ELF-1 (cell line): ENCODE data around the gene RSPH9.
A peak's percentile ranks its signal among the peaks of the same experiment; 100 is the strongest.
"Not testable (repeated sequence)": the region's sequence is repeated elsewhere in the genome, so short reads cannot be mapped to it uniquely, and the experiment has no call there.

Source experiments
- DNase-seq: peaks from one replicate; pipeline ENCODE4 v3.0.0-alpha.2; 2016; ENCODE audit warnings: low read depth, low spot score

RSPH9 gene

DNA sequence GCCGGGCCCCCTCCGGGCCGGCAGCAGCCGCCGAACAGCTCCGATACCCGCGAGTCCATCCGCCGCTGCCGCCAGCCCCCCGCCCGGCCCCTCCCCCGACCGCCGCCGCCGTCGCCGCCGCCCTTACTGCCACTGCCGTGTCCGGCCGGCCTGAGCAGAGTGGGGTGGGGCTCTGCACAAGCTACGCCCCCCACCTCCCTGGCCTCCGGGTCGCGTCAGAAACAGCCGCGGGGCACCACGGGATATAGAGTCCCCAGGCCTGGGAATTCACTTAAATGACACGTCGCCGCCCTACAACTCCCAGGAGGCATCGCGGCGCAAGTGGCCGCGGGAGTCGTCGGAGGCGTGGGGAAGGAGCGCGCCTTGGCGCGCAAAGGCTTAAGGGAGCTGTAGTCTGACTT is 15.7 kb upstream of the RSPH9 start, which contains the start of gene GTPBP2:
Gene GTPBP2 (minus strand): TSS at position 161 of the 401 bp plus-strand sequence. CDS start 102 bp downstream, at position 59.
- peak; percentile 100 for DNase-seq

DNA sequence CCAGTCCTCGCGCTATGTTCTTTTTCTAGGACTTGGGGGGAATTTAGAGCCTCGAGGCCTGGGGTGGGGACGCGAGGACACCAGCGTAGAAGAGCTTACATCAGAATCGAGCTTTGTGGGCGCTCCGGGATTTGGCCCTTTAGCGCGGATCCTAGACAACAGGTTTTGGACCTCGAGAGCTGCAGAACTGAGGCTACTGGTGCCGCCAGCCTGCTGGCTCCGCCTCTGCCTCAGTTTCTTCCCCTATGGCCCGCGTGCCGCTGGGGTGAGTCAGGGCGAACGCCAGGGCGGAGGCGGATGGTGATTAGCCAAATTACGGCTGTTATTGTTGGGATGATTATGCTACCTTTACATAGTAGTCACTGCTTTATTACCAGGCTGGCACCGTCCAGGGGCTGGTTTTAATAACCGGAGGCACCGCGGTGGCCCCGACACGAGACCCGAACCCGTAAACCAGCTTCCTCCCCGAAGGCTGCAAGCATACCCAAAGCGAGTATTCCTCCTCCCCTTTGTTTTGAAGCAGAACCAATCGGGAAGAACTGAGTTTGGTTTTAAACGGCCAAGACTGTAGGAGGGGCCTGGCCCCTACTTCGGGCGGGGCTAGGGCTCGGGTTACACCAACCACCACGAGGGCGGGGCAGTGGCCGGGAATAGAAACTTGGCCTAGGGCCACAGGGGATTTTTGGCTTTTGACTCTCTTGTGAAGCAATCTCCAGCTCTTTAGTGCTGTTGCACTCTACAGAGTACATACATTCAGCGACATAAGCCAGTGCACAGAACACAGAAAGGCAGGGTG is 15.1 kb upstream of the RSPH9 start:
- DNase-seq = peak; percentile 99

DNA sequence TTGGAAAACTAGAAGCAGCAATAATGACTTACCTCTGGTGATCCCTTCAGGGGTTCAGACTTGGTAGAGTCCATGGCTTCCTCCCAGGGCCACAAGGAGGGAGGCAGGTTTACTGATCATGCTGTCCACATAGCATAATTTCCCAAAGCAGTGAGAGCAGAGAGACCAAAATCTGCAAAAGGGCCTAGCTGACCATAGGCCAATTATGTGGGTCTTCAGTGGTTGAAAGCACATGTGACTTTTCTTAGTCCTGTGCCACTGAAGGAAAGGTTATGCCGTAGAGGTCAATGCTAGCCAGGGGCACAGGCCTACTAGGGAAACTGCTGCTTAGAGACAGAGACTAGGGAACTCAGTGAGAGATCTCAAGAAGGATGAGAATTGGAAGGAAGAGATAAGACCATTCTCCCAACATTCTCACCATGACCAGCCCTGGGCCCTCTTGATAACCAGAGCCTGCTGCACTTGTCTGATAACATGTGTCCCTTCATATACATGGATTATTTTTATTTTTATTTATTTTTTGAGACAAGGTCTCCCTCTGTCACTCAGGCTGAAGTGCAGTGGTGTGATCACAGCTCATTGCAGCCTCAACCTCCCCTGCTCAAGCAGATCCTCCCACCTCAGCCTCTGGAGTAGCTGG is 13.7 kb upstream of the RSPH9 start:
- no peak for DNase-seq

DNA sequence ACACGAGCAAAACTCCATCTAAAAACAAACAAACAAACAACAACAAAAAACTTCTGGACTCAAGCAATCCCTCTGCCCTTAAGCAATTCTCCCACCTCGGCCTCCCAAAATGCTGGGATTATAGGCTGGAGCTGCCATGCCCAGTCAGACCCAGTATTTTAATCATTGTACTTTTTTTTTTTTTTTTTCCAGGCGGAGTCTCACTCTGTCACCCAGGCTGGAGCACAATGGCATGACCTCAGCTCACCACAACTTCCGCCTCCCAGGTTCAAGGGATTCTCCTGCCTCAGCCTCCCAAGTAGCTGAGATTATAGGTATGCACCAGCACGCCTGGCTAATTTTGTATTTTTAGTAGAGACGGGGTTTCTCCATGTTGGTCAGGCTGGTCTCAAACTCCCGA is 11.8 kb upstream of the RSPH9 start:
- DNase-seq = not testable (repeated sequence)

DNA sequence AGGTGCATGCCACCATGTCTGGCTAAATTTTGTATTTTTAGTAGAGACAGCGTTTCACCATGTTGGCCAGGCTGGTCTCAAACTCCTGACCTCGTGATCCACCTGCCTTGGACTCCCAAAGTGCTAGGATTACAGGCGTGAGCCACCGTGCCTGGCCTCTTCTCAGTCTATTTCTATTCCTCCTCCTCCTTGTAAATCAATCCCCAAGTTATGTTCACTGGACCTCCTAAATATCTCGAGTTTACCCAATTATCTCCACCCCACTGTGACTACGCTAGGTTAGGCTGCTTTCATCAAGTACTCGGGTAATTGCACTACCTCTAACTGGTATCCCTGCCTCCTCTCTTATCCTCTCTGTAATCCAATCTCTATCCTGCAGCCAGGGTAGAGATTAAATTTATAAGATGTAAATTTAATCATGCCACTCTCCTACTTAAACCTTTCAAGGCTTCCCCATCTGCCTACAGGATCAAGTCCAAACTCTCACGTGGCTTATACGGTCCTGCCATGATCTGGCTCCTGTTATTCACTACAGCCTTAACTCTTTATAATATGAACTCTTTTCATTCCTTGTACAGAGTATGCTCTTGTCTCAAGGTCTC is 10.0 kb upstream of the RSPH9 start:
- DNase-seq = no peak

DNA sequence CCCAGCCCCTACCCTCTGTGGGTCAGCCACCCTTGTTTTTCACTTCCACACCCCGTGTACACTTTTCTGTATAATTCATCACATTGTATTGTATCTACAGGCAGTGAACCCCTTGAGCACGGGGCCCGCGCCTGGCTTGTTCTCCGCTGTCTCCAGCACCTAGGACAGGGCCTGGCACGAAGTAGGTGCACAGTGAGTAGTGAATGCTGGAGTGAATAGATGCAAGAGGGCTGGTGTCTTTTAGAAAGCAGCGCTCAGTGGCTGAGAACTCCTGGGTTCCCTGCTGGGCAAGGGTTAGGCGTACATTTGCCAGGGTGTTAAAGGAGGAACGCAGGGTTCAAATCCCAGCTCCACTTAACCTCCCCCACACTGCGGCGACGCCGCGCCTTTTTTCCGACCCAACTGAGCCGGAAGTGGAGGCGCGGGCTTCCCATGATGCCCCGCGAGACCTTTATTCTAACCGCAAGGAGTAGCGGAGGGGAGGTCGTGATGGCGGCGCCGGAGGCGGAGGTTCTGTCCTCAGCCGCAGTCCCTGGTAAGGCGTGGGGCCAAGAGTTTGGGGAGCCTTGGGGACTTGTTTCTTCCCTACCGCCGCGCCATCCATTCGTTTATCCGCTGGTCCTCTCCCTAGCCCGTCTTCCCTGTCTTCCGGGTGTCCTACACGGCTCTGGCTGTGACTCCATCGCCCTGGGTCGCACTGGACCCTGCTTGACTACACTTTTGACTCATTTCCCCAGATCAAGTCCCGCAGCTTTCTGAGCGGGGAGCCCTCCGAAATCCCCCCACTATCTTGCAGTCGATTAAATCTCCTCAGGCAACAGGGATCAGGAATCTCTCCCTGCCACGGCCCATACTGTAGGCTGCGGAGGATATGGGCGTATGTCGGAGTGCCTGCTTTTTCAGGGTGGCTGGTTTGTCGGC is 9.2 kb upstream of the RSPH9 start, which contains the start of gene MAD2L1BP:
Gene MAD2L1BP (plus strand): TSS at position 454 of the 921 bp plus-strand sequence. CDS start 36 bp downstream, at position 490.
- peak; percentile 88 for DNase-seq

DNA sequence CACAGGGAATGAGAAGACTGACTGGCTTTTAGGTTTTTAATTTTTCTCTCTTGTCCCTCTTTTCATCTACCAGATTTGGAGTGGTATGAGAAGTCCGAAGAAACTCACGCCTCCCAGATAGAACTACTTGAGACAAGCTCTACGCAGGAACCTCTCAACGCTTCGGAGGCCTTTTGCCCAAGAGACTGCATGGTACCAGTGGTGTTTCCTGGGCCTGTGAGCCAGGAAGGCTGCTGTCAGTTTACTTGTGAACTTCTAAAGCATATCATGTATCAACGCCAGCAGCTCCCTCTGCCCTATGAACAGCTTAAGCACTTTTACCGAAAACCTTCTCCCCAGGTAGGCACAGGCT is 8.6 kb upstream of the RSPH9 start:
- DNase-seq = no peak

DNA sequence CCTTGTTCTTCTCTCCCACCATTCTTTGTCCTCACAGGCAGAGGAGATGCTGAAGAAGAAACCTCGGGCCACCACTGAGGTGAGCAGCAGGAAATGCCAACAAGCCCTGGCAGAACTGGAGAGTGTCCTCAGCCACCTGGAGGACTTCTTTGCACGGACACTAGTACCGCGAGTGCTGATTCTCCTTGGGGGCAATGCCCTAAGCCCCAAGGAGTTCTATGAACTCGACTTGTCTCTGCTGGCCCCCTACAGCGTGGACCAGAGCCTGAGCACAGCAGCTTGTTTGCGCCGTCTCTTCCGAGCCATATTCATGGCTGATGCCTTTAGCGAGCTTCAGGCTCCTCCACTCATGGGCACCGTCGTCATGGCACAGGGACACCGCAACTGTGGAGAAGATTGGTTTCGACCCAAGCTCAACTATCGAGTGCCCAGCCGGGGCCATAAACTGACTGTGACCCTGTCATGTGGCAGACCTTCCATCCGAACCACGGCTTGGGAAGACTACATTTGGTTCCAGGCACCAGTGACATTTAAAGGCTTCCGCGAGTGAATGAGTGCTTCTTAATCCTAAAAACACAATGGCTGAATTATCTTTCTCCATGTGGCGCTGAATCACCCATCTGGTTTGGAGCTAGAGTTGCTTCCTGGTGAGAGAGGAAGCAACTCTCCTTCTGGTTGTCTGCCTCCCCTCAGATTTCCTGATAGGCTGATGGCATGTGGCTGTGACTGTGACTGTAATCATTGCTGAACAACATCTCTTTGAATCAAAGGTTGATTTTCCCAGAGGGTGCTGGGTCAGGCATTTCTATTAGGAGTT is 4.6 kb upstream of the RSPH9 start:
- DNase-seq = no peak

DNA sequence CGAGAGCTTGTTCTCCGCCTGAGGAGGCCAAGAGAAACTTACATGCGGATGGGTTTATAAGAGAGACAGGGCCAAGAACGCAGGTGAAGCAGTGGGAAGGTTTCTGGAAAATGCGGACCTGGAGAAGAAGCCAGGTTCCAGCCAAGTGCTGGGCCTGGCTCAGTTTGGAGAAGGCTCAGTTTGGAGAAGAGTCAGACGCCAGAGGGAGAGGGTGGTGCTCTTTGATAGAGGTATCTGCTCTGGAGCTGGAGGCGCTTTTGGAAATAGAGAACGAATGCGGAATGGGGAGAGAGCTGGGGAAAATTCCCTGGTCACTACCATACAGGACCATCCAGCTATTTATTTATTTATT is 753 bp downstream of the RSPH9 start:
- no peak for DNase-seq

DNA sequence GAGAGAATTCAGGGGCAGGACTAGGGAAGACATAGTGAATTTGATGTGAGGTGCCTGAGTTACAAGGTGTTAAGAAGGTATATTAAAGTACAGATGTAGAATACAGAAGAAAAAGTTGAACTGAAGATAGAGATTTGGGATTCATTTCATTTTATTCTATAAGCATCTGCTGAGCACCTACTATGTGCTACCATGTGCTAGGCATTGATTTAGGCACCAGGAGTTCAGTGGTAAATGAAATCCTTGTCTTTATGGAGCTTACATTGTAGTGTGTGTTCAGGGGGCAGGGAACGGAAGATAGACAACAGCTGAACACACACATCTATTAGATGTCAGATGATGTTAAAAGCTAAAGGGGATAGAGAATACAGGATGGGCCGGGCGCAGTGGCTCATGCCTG is 2.8 kb downstream of the RSPH9 start:
- no peak for DNase-seq

DNA sequence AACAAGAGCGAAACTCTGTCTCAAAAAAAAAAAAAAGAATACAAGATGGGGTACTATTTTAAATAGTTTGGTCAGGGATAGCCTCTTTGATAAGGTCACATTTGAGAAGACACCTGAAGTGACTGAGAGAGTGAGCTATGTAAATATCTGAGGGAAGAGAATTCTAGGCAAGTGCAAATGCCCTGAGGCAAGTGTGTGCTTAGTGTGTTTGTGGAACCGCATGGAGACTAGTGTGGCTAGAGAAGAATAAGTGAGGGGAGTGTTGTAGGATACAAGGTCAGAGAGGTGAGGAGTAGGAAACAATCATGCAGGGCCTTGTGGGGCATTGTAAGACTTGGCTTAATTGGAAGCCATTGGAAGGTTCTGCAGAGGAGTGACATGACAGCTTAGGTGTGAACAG is 3.4 kb downstream of the RSPH9 start:
- no peak for DNase-seq

DNA sequence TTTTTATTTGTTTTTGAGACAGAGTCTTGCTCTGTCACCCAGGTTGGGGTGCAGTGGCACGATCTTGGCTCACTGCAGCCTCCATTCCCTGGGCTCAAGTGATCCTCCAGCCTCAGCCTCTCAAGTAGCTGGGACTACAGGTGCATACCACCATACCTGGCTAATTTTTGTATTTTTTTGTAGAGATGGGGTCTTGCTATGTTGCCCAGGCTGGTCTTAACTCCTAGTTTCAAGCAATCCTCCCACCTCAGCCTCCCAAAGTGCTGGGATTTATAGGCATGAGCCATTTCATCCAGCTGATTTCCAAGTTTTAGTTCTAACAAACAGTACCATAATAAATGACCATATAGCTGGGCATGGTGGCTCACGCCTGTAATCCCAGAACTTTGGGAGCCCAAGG is 8.0 kb downstream of the RSPH9 start:
- not testable (repeated sequence) for DNase-seq

DNA sequence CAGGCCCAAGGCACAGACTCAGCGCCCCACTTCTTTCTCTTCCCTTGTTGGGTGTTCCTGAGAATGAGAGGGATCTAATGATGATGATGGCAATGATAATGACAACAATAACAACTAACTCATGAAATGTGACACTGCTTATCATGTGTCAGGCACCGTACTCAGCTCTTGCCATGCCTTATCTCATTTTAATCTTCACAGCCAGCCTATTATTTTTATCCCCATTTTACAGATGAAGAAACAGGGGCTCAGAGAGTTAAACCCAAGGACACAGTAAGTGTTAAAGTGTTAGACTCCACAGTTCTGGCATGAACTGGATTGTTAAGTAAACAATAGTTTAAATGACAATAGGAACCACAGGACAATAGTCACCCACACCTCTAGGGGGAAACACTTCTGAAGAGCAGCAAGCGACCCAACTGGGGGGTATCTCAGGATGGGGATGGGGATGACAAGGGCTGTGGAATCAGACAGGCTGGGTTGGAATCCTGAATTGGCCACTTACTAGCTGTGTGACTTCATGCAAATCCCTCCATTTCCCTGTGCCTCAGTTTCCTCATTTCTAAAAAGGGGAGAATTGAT is 12.5 kb downstream of the RSPH9 start:
- no peak for DNase-seq

DNA sequence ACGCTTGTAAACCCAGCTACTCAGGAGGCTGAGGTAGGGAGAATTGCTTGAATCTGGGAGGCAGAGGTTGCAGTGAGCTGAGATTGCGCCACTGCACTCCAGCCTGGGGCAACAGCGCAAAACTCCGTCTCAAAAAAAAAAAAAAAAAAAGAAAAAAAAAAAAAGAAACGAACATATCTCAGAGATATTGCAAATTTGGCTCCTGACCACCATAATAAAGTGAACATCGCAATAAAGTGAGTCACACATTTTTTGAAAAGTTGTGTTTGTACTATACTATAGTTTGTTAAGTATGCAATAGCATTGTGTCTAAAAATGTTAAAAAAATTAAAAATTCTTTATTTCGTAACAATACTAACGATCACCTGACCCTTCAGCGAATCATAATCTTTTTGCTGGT is 13.3 kb downstream of the RSPH9 start:
- DNase-seq = no peak

DNA sequence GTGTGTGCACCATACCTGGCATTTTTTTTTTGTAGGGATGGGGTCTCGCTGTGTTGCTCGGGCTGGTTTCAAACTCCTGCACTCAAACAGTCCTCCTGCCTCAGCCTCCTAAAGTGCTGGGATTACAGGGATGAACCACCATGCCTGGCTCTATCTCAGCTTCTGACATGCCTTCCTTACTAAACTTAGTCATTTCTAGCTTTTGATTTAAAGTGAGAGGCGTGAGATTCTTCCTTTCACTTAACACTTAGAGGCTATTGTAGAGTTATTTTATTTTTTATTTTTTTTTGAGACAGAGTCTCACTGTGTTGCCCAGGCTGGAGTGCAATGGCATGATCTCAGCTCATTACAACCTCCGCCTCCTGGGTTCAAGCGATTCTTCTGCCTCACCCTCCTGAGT is 18.1 kb downstream of the RSPH9 start:
- DNase-seq = not testable (repeated sequence)

DNA sequence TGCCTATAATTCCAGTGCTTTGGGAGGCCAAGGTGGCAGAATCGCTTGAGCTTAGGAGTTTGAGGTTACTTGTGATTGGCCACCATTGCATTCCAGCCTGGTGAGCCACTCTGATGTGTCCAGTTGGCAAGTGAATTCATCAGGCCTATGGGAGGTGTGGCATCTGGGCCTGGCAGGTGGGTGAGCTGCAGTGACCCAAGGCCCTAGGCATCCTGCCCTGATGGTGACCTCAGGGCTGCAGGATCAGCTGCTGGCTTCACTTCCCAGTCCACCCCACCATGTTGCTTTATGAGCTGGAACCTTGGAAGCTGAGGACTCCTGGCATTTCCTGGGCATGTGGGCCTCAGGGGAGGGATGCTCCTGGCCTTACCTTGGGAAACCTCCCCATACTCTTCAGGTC is 20.5 kb downstream of the RSPH9 start:
- DNase-seq = no peak

DNA sequence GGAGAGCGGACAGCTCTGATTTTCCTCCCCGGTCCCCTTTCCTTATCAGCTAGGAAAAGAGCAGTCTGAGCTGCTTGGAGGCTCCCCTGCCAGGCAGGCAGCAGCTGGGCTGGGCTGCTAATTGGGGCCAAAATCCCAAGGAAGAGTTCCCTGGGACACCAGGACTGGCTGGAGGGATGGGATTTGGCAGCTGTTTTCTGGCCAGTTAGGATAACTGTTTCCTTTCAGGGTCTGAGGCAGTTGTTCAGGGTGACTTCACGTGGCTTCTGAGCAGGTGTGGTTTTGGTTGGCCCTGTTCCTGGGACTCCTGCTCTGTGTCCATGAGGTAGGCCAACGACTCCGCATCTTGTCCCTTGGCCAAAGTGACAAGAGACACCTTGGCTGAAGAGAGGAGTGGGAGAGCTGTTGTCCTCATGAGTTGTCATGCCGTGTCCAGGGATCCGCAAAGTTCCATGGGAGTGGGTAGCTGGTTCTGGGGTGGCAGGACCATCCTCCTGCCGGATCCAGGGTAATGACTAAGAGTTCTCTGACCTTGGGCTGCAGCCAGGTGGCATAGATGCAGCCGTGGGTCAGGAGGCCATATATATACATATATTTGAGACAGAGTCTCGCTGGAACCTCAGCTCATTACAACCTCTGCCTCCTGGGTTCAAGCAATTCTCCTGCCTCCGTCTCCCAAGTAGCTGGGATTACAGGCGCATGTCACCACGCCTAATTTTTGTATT is 21.5 kb downstream of the RSPH9 start:
- DNase-seq = no peak

DNA sequence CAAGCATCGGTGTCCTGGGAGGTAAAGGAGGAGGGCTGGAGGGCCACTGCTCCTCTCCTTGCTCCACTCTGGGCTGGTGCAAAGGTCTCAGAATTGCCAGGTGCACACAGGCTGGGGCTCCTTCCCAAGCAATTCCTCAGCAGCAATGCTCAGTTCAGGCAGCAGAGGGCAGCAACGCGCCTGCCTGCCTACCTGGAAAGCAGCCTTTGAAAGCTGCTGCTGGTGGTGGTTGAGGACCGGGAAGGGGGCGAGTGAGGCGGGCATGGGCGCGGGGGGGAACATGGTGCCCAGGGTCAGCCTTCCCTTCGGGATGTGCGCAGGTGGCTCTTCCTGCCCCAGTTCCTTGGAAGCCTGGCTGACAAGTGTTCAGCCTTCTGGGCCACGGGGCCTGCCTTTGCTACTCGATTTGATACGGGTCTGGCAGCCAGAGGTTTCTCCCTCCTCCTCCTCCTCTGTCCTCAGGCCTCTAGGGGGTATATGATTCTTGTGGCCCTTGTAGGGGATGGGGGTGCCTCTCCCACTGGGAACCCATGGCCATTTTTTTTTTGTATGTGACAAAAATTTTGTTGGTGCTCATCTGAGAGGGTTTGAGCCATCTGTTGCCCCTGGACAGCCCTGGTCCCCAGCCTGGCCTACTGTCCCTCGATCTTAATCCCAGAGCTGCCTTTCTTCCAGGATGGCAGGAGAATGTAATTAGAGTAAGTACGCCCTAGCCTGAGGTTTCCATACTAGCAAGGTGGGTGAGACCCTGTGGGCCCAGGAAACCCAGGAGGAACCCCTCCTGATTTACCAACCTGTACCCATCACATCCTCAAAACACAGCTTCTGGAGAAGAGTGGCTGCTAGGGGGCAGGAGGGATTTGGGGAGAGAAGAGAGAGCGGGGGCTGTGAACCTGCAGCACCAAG is 22.7 kb downstream of the RSPH9 start:
- peak; percentile 96 for DNase-seq
